Mesodermal cell (in vitro differentiated cells): ENCODE results near the gene KNOP1.
A peak's percentile ranks its signal among the peaks of the same experiment; 100 is the strongest.

Source experiments
- H3K27ac ChIP-seq: 2 replicates; pipeline ENCODE4 v1.7.0; 2013; ENCODE audit warnings: mild to moderate bottlenecking, low read depth, low read length, moderate library complexity; ENCODE audit not compliant: severe bottlenecking
- H3K36me3 ChIP-seq: 2 replicates; pipeline ENCODE4 v1.7.1; 2013; ENCODE audit warnings: mild to moderate bottlenecking, low read length, moderate library complexity; ENCODE audit not compliant: control insufficient read depth, insufficient read depth
- H3K4me1 ChIP-seq: one replicate; pipeline ENCODE4 v1.7.1; 2013; ENCODE audit warnings: mild to moderate bottlenecking, low read length; ENCODE audit not compliant: insufficient read depth, control insufficient read depth, poor library complexity, severe bottlenecking
- H3K4me3 ChIP-seq: 2 replicates; pipeline ENCODE4 v1.7.0; 2013; ENCODE audit warnings: low read length, control low read depth, mild to moderate bottlenecking; ENCODE audit not compliant: insufficient read depth, poor library complexity, severe bottlenecking; ENCODE audit errors: extremely low read depth
- H3K9me3 ChIP-seq: 2 replicates; pipeline ENCODE4 v1.7.1; 2013; ENCODE audit warnings: mild to moderate bottlenecking, low read length, moderate library complexity; ENCODE audit not compliant: control insufficient read depth
- WGBS, 2 experiments: methylation state at CpG; one replicate each; pipeline ENCODE4 v1.1.5; 2013; ENCODE audit warnings: missing lambda C conversion rate in 2 of 2; ENCODE audit not compliant: insufficient coverage in 2 of 2; 5-methylcytosine and 5-hydroxymethylcytosine counted together

The KNOP1 gene

DNA sequence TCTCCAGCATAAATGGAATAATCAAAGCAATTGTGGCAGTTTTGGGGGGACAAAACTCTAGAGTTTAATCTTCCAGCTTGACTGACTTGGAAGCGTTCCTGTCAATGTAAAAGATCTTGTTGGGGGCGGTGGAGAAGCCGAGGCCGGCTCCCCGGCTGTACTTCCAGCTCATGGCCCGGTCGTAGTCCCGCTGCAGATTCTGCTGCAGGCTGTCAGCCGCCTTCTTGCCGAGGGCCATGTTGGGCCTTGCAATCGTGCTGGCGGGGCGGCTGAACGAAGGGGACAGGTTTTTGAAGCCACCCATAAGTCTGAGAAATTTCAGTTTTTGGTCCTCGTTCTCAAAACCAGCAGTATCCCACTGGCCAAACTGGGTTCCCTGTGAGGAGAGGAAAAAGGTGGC lies 11.2 kb downstream of the KNOP1 start:
- peaks cover 30% of the 10 kb centered on the region for H3K4me1 ChIP-seq
- 95% methylated on average over 14 to 15 of the region's 15 CpGs for WGBS, 2 experiments
- no peak overlapping the region for H3K27ac ChIP-seq
- no peaks in the 10 kb centered on the region for H3K9me3 ChIP-seq
- peaks cover 81% of the 10 kb centered on the region for H3K36me3 ChIP-seq
- no peak overlapping the region for H3K4me3 ChIP-seq

DNA sequence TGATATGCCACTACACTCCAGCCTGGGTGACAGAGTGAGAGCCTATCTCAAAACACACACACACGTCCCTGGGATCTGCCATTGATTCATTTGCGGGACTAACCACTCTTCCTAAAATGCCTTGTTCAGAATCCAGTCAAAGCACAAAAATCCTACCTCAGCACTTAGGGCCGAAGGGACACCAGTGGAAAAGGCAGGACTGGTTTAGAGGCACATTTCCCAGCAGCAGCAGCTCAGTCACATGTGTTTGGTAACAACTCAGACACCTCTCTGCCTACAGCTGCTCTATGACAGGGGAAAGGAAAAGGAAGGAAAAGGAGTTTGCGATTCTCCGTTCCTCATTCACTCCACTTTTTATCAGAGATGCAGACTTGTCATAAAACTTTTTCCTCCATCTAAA lies 12.2 kb downstream of the KNOP1 start:
- H3K4me3 ChIP-seq, result no peak overlapping the region
- H3K4me1 ChIP-seq, result peaks cover 31% of the 10 kb centered on the region
- H3K36me3 ChIP-seq, result peaks cover 84% of the 10 kb centered on the region
- peak overlapping the region; percentile 13 for H3K27ac ChIP-seq
- WGBS, 2 experiments, result 93 to 94% methylated on average over 2 to 3 of the region's 5 CpGs
- no peaks in the 10 kb centered on the region for H3K9me3 ChIP-seq

DNA sequence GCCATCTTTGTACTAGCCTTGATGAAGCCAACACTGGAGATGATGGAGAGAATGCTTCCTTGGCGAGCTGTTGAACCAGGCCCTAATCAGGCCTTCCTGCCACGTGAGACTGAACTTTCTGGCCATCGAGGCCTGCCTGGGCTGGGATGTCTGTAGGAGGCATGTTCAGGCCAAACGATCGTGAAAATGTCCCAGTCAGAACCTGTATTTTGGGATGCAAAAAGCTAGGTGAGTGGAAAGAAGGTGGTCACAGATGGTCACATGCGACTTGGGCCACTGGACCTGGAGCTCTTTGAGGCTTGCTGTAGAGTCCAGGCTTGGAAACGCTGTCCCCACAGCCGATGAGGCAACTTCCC lies 12.9 kb downstream of the KNOP1 start:
- Histone ChIP-seq H3K36me3 (peaks cover 91% of the 10 kb centered on the region), H3K4me1 (peaks cover 36% of the 10 kb centered on the region), H3K9me3 (no peaks in the 10 kb centered on the region), H3K27ac (peak overlapping the region; percentile 69), H3K4me3 (no peak overlapping the region)
- WGBS, 2 experiments, result 95 to 99% methylated on average over 8 of the region's 8 CpGs

DNA sequence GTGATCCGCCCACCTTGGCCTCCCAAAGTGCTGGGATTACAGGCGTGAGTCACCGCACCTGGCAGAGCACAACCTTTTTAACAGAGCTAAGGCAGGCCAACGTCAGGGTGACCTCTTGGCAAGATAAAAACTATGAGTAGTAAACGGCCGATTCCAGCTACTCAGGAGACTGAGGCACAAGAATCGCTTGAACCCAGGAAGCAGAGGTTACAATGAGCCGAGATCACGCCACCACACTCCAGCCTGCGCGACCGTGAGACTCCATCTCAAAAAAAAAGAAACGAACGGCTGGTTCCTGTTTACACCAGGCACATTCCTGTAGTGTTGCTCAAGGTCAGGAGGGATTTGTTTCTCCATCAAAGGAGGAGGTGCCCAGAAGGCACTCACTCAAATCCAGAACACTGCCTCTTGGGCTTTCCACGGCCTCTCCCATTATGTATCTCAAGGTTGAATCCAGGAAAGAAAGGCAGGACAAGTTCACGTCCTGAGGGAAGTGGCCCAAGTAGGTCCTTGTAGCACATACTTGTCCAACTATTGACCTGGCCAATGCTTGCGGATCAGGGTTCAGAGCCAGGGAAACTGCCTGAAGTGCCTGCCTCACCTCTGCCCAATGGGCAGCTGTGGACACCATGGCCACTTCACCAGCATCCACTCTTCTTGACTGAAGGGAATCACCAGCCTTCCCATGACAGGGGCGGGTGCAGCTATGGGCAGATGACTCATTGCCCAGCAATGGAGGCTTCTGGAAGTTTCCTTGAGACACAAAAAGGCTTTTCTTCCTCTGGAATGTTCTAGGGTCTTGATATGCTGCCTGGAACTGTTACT lies 13.5 kb downstream of the KNOP1 start:
- Histone ChIP-seq H3K4me3 (no peak overlapping the region), H3K36me3 (peaks cover 95% of the 10 kb centered on the region), H3K27ac (peak overlapping the region; percentile 69), H3K9me3 (no peaks in the 10 kb centered on the region), H3K4me1 (peaks cover 33% of the 10 kb centered on the region)
- 94 to 95% methylated on average over 10 to 18 of the region's 18 CpGs for WGBS, 2 experiments

DNA sequence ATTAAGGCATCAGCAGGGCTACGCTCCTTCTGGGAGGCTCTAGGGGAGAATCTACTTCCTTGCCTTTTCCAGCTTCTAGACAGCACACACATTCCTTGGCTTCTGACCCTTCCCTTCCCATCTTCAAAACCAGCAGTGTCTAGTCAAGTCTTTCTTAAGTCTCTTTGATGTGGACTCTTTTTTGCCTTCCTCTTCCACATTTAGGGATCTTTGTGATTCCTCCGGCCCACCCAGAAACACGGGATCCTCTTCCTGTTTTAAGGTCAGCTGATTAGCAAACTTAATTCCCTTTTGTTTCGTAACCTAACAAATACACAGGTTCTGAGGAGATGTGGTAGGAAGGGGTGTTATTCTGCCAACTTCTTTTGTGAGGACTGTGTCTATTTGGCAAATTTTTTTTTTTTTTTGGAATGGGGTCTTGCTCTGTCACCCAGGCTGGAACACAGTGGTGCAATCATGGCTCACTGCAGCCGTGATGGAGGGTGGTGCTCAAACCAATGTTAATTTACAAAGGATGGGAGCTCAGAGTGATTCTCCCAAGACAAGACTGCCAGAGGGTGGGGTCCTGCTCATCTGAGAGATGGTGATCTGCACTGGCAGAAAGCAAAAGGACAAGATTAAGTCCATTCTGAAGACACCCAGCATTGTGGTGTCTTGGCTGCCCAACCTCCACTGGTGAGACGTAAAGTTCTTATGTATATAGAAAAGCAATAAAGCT lies 14.7 kb downstream of the KNOP1 start:
- WGBS, 2 experiments, result 92 to 93% methylated on average over 2 of the region's 6 CpGs
- Histone ChIP-seq H3K9me3 (no peaks in the 10 kb centered on the region), H3K4me3 (no peak overlapping the region), H3K27ac (no peak overlapping the region), H3K36me3 (peaks cover 94% of the 10 kb centered on the region), H3K4me1 (peaks cover 29% of the 10 kb centered on the region)

DNA sequence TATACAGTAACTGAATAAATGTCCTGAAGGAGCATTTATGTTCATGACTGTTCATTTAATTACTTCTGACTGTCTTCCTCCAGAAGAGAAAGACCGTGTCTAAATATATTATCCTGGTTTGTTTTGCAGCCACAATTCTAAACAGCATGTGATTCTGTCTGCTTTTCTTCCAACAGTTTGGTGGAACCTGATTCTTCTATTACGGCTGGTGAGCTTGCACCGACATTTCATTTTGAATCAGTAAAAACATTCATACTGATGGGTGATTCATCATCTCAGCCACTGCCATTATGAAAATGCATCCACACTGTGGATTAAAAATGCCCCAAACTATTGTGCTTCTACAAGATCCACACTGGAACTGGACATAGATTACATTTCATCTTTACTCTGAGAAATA lies 16.9 kb downstream of the KNOP1 start:
- 90 to 100% methylated on average over 3 of the region's 3 CpGs for WGBS, 2 experiments

DNA sequence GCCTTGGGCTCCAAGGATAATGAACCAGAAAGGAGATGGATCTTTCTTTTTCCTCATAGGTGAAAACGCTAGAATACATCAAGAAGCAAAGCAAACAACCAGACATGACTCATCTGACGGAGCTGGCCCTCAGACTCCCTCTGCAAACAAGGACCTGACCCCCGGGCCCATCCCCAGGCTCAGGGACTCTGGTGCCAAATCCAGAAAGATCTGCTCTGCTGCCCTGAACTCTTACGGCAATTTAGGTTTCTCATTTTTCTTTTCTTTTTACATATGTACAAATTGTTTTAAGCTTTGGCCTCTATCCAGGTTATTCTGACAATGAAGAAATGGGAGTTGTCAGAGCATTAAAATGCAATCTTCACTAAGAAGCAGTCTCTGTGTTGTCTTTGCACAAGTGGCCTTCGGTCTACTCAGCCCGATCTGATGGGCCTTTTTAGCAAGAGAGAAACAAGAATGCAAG lies 17.7 kb downstream of the KNOP1 start:
- WGBS, 2 experiments, result 87 to 100% methylated on average over 1 to 5 of the region's 6 CpGs
- H3K9me3 ChIP-seq, result no peaks in the 10 kb centered on the region
- no peak overlapping the region for H3K4me3 ChIP-seq
- H3K36me3 ChIP-seq, result peaks cover 82% of the 10 kb centered on the region
- H3K27ac ChIP-seq, result no peak overlapping the region
- peaks cover 23% of the 10 kb centered on the region for H3K4me1 ChIP-seq

More for the DNA sequence above, 16.9 kb downstream of the KNOP1 start:
- Histone ChIP-seq H3K4me3 (no peak overlapping the region), H3K4me1 (peaks cover 24% of the 10 kb centered on the region), H3K9me3 (no peaks in the 10 kb centered on the region), H3K27ac (no peak overlapping the region), H3K36me3 (peaks cover 90% of the 10 kb centered on the region)

DNA sequence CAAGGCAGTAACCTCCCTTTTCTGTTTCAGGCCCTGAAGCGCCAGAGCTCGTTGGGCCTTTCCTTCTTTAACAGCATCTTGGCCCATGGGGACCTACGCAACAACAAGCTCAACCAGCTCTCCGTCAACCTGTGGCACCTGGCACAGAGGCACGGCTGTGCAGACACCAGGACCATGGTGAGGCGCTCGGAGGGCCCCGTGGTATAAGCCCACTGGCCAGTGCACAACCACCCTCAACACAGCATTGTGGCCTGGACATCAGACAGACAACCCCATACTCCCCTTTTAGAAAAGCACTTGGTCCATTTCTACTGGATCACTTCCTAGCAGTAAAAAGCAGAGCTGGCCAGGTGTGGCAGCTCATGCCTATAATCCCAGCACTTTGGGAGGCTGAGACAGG lies 18.6 kb downstream of the KNOP1 start:
- 97 to 98% methylated on average over 7 to 8 of the region's 8 CpGs for WGBS, 2 experiments
- Histone ChIP-seq H3K36me3 (peaks cover 74% of the 10 kb centered on the region), H3K4me3 (no peak overlapping the region), H3K9me3 (no peaks in the 10 kb centered on the region), H3K27ac (no peak overlapping the region), H3K4me1 (peaks cover 14% of the 10 kb centered on the region)

DNA sequence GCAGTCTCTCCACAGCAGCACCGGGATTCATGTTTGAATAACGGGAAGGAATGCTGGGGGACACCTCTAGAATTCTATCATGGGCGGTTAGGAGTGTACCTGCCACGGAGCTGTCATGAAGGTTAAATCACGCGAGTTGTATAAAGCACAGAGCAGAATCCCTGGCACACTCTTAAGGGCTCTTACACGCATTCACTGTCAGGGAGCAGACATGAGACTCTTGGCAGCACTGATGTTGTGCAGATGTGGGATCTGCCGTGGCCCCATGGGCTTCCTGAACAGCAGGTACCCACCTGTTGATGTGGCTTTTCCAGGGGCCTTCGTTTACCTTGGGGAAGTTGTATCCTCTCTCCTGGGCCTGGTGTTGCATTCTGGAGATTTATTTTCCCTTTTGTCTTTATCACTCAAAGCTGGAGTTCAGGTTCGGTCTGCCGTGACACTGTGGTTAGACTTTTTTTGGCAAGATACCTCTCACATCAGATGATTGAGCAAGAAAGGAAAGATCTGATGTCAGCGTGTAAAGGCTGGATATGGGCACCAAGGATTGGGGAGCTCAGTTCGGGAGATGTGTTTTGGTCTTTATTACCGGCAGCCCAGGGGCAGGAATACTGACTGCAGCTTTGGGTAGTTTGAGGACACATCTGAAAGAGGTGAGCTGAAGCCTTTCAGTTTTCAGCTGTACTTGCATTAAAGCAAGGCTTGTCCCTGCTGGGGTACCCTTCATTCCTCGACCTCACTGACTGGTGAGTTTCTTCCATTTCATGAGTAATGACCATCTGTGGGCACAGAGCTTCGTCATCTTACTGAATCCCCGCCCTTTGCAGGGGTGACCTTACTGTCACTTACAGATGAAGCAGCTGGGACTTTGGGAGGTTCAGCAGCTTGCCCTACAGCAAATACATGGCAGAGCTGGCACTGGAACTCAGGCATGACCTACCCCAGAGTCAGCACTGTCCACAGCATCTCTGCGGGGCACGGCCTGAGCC lies 19.3 kb downstream of the KNOP1 start:
- Histone ChIP-seq H3K27ac (no peak overlapping the region), H3K9me3 (no peaks in the 10 kb centered on the region), H3K36me3 (peaks cover 67% of the 10 kb centered on the region), H3K4me3 (no peak overlapping the region), H3K4me1 (peaks cover 10% of the 10 kb centered on the region)
- WGBS, 2 experiments, result 92 to 97% methylated on average over 17 to 18 of the region's 19 CpGs

DNA sequence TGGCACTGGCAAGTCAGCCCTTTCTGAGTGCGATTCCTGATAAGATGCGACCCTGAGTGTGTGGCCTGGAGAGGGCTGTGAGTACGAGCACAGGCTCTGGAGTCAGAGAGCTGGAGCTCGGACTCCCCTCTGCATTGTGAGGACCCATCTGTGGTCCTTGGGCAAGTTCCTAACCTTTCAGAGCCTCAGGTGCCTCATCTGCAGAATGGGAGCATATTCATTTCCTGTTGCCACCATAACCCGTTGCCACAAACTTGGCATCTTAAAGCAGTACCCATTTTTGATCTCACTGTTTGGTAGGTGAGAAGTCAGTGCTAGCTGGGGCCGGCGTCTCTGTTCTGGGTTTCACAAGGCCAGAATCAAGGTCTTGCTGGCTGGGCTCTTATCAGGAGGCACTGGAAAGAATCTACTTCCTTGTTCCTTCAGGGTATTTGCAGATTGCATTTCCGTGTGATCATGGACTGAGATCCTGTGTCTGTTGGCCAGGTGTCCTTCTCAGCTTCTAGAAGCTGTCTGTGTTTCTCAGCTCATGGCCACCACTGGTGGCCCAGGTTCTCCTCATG lies 20.2 kb downstream of the KNOP1 start:
- WGBS, 2 experiments, result 96% methylated on average over 7 of the region's 8 CpGs

More for the DNA sequence above, 20.2 kb downstream of the KNOP1 start:
- Histone ChIP-seq H3K9me3 (no peaks in the 10 kb centered on the region), H3K27ac (no peak overlapping the region), H3K4me3 (no peak overlapping the region), H3K36me3 (peaks cover 64% of the 10 kb centered on the region), H3K4me1 (peaks cover 10% of the 10 kb centered on the region)
